ENCODE data around the gene MYO16. TPM values are rescaled to one million over a fixed set of nuclear protein-coding genes. Genes with fewer than 3 reads are reported as not detected.

Gene MYO16
- total RNA-seq, 1 experiment from 2014 or later = not detected

DNA sequence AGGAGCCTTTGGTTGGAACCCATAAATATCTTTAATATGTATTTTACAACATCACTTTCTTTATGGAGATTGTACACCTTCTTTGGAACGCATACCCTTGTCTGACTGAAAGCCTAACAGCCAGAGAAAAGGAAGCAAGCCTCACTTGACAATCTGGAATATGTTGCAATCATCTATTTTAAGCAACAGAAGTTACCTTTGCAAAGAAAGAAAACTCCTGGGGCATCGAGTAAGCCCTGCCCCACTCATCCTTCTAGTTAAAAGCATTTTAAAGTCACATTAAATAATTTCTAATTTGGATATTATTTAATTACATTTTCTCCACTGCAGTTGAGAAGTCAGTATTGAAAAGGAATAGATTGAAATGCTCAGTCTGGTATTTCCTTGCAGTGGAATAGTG, 542.7 kb downstream of the MYO16 start:
- no peaks in the 10 kb centered on the region for H4K20me1 ChIP-seq (ENCODE audit: control insufficient read depth, insufficient read depth, insufficient read length)
- TF ChIP-seq, protein P1, sequence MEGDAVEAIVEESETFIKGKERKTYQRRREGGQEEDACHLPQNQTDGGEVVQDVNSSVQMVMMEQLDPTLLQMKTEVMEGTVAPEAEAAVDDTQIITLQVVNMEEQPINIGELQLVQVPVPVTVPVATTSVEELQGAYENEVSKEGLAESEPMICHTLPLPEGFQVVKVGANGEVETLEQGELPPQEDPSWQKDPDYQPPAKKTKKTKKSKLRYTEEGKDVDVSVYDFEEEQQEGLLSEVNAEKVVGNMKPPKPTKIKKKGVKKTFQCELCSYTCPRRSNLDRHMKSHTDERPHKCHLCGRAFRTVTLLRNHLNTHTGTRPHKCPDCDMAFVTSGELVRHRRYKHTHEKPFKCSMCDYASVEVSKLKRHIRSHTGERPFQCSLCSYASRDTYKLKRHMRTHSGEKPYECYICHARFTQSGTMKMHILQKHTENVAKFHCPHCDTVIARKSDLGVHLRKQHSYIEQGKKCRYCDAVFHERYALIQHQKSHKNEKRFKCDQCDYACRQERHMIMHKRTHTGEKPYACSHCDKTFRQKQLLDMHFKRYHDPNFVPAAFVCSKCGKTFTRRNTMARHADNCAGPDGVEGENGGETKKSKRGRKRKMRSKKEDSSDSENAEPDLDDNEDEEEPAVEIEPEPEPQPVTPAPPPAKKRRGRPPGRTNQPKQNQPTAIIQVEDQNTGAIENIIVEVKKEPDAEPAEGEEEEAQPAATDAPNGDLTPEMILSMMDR (conservative IDR thresholded peaks at IDR 0.05) = no peak
- no peak overlapping the region for H2AFZ ChIP-seq (ENCODE audit: low read length)
- no peak overlapping the region for H3T11ph ChIP-seq (ENCODE audit: low read length)
- H4K8ac ChIP-seq (replicated peaks; ENCODE audit: insufficient read length, low read depth, low read length) = no peak overlapping the region
- H3K79me1 ChIP-seq (ENCODE audit: insufficient read depth, low read depth, low read length, poor library complexity, severe bottlenecking) = no peaks in the 10 kb centered on the region
- H2BK120ac ChIP-seq (ENCODE audit: low read depth, low read length, poor library complexity, severe bottlenecking) = no peak overlapping the region
- Mint-ChIP-seq H3K27me3 (ENCODE audit: low read depth) (no peaks in the 10 kb centered on the region), H3K4me1 (no peaks in the 10 kb centered on the region), H3K36me3 (ENCODE audit: insufficient read depth in 1 of 3, low read depth in 3 of 3) (peaks cover 0 to 6% (median 0%) of the 10 kb centered on the region in 3 experiments; a peak in 1 of 7 replicates), H3K27ac (no peak overlapping the region), H3K9me3 (peaks cover 0 to 2% of the 10 kb centered on the region in 2 experiments; a peak in 1 of 5 replicates), H3K4me3 (no peak overlapping the region)
- H2BK15ac ChIP-seq (ENCODE audit: low read depth, low read length) = no peak overlapping the region
- H2BK12ac ChIP-seq (ENCODE audit: insufficient read length, low read depth, low read length) = no peak overlapping the region
- no CpG with 5 or more reads among the region's 2 CpGs for WGBS (ENCODE audit: extremely low coverage, insufficient read length, low lambda C conversion rate)
- H2BK5ac ChIP-seq (ENCODE audit: insufficient read length, low read length) = no peak overlapping the region
- H3K4me1 ChIP-seq (ENCODE audit: insufficient read depth, low read length) = no peaks in the 10 kb centered on the region
- H3K4ac ChIP-seq (ENCODE audit: low read depth, low read length) = no peak overlapping the region
- H2BK20ac ChIP-seq (ENCODE audit: low read depth, low read length, poor library complexity, severe bottlenecking) = no peak overlapping the region
- no peak overlapping the region for H3K4me2 ChIP-seq (ENCODE audit: insufficient read depth, insufficient read length, low read length)
- H2AK5ac ChIP-seq (ENCODE audit: insufficient read length, low read length) = no peak overlapping the region
- no peak for DNase-seq
- no peak overlapping the region for H4K5ac ChIP-seq (ENCODE audit: insufficient read length, low read depth, low read length)
- no peaks in the 10 kb centered on the region for H3K27me3 ChIP-seq (ENCODE audit: insufficient read depth, low read length)
- H3K56ac ChIP-seq (ENCODE audit: insufficient read length, low read depth, low read length) = no peak overlapping the region
- H3K9me3 ChIP-seq (ENCODE audit: control insufficient read depth, low read depth, low read length) = no peaks in the 10 kb centered on the region
- H3K18ac ChIP-seq (ENCODE audit: insufficient read length, low read depth, low read length) = no peak overlapping the region
- no peak overlapping the region for H3K9ac ChIP-seq (ENCODE audit: extremely low read depth, insufficient read length, low read length)
- no peak overlapping the region for H3K27ac ChIP-seq (ENCODE audit: insufficient read length, low read depth, low read length)
- H3K79me2 ChIP-seq (ENCODE audit: insufficient read depth, low read length) = no peaks in the 10 kb centered on the region
- H3K14ac ChIP-seq (ENCODE audit: insufficient read depth, low read length) = no peak overlapping the region
- H3K23me2 ChIP-seq (ENCODE audit: insufficient read length, low read depth, low read length, poor library complexity, severe bottlenecking) = no peaks in the 10 kb centered on the region
- H4K91ac ChIP-seq (ENCODE audit: insufficient read length, low read depth, low read length) = no peak overlapping the region
- no peak overlapping the region for H3K23ac ChIP-seq (ENCODE audit: insufficient read length, low read depth, low read length)
